ENCODE results near the gene TNIP1. TPM values are rescaled to one million over a fixed set of nuclear protein-coding genes. Genes with fewer than 3 reads are reported as not detected.

Gene TNIP1
- total RNA-seq, 2 experiments from 2014 or later, result 110 to 115 TPM

DNA sequence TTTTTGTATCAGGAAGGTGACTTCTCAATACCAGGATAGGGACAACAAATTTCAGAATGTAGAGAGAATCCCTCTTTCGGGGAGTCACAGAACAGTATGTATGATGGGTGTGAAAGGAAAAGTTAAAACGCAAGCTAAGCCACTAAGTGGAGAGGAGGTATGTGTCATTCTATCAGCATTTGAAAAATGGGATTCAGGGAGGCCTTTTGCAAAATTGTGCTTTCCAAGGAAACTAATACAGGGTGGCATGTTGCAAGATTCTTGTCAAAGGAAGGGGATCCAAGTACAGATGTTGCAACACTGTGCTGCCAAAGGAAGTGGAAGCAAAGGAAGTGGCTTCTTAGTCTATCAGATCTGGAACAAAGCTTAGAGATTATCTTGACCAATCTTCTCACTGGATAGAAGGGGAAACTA is 12.6 kb upstream of the TNIP1 start:
- Histone ChIP-seq H3K36me3 (ENCODE audit: insufficient read depth, low read length) (no peaks in the 10 kb centered on the region), H3K9me3 (ENCODE audit: control insufficient read depth in 1 of 2, insufficient read depth in 1 of 2, low read length in 2 of 2) (no peaks in the 10 kb centered on the region), H3K4me1 (ENCODE audit: insufficient read depth, low read length) (peaks cover 54% of the 10 kb centered on the region), H3K27ac (ENCODE audit: low read depth in 1 of 2, low read length in 2 of 2) (peak overlapping the region; percentile 48), H3K27me3 (ENCODE audit: control insufficient read depth in 1 of 2, insufficient read depth in 2 of 2, low read length in 2 of 2) (no peaks in the 10 kb centered on the region), H3K4me3 (ENCODE audit: low read length) (no peak overlapping the region)
- Mint-ChIP-seq H3K27ac (peak overlapping the region; percentile 80), H3K4me1 (ENCODE audit: low read depth) (peaks cover 73% of the 10 kb centered on the region), H3K27me3 (no peaks in the 10 kb centered on the region), H3K9me3 (no peaks in the 10 kb centered on the region), H3K36me3 (ENCODE audit: low read depth) (peaks cover 4% of the 10 kb centered on the region), H3K4me3 (peak overlapping the region; percentile 40)
- ChIA-PET POLR2A (interaction anchor here (0.8 to 1.4 kb wide), 6 partner anchors 10 to 33 kb away, joined by 3 to 5 read pairs (median 3); no protein-coding TSS in a partner anchor), CTCF (interaction anchor here (0.8 to 2.5 kb wide), 5 partner anchors 15 to 72 kb away, joined by 3 to 12 read pairs (median 4); no protein-coding TSS in a partner anchor)
- TF ChIP-seq, protein P1, sequence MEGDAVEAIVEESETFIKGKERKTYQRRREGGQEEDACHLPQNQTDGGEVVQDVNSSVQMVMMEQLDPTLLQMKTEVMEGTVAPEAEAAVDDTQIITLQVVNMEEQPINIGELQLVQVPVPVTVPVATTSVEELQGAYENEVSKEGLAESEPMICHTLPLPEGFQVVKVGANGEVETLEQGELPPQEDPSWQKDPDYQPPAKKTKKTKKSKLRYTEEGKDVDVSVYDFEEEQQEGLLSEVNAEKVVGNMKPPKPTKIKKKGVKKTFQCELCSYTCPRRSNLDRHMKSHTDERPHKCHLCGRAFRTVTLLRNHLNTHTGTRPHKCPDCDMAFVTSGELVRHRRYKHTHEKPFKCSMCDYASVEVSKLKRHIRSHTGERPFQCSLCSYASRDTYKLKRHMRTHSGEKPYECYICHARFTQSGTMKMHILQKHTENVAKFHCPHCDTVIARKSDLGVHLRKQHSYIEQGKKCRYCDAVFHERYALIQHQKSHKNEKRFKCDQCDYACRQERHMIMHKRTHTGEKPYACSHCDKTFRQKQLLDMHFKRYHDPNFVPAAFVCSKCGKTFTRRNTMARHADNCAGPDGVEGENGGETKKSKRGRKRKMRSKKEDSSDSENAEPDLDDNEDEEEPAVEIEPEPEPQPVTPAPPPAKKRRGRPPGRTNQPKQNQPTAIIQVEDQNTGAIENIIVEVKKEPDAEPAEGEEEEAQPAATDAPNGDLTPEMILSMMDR (IDR thresholded peaks at IDR 0.05), result no peak
- intact Hi-C loops (cut with DNase I, micrococcal nuclease), result no loop called here
- ATAC-seq (ENCODE audit: poor library complexity), result peak; percentile 18
- peak in 3 of 14 experiments; percentile 59 to 71 (median 63) for DNase-seq

DNA sequence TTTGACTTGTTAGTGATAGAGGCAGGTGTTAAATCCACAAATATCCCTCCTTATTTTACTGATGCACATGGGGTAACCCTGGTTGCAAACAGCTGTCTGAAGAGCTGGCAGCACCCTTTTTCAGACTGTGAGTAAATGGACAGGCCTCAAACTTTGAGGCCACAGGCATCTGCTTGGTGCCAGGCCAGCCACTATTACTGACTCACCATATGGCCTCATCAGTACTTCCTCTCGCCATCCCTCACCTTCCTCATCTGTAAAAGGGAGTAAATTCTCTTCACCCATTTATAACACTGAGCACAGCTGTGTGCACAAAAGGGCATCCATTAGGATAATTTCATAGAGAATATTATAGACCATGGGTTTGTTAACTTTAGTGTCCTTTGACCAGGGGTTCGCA is 11.9 kb upstream of the TNIP1 start:
- no peak overlapping the region for H3K27ac ChIP-seq (ENCODE audit: low read depth in 1 of 2, low read length in 2 of 2)
- POLR2A ChIA-PET, result interaction anchor here (1.1 to 1.4 kb wide), 4 partner anchors 11 to 24 kb away, joined by 3 to 5 read pairs (median 3); no protein-coding TSS in a partner anchor
- Mint-ChIP-seq H3K4me3 (no peak overlapping the region), H3K36me3 (ENCODE audit: low read depth) (peaks cover 4% of the 10 kb centered on the region), H3K27me3 (no peaks in the 10 kb centered on the region), H3K27ac (peak overlapping the region; percentile 80), H3K9me3 (no peaks in the 10 kb centered on the region), H3K4me1 (ENCODE audit: low read depth) (peaks cover 68% of the 10 kb centered on the region)
- H3K36me3 ChIP-seq (ENCODE audit: insufficient read depth, low read length), result no peaks in the 10 kb centered on the region
- intact Hi-C loops (cut with DNase I, micrococcal nuclease), result no loop called here
- DNase-seq (peak in 2 of 14 experiments; percentile 52 to 66), ATAC-seq (ENCODE audit: poor library complexity) (no peak)
- TF ChIP-seq, protein P1 (IDR thresholded peaks at IDR 0.05), result no peak
- H3K9me3 ChIP-seq (ENCODE audit: control insufficient read depth in 1 of 2, insufficient read depth in 1 of 2, low read length in 2 of 2), result no peaks in the 10 kb centered on the region
- peaks cover 48% of the 10 kb centered on the region for H3K4me1 ChIP-seq (ENCODE audit: insufficient read depth, low read length)
- no peak overlapping the region for H3K4me3 ChIP-seq (ENCODE audit: low read length)
- CTCF ChIA-PET, result interaction anchor here (0.8 to 2.5 kb wide), 5 partner anchors 14 to 72 kb away, joined by 3 to 12 read pairs (median 4); no protein-coding TSS in a partner anchor
- H3K27me3 ChIP-seq (ENCODE audit: control insufficient read depth in 1 of 2, insufficient read depth in 2 of 2, low read length in 2 of 2), result no peaks in the 10 kb centered on the region

DNA sequence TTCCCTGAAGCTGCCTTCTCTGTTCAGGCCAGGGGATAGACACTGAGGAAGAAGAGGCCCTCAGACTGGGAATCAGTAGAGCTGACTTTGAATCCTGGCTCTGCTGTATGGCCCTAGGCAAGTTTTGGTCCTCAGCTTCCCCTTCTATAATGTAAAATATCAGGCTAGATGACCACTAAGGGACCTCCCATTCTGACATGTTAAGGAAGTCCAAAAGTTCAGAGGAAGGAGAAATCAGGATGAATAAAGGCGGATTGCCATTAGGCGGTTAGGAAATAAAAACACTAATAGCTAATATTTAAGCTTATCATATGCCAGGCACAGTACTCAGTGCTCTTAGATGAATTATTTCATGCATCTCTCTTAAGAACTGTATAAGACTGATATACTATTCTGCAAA is 8.9 kb upstream of the TNIP1 start:
- ATAC-seq (ENCODE audit: poor library complexity) (no peak), DNase-seq (no peak)
- Mint-ChIP-seq H3K27me3 (no peaks in the 10 kb centered on the region), H3K36me3 (ENCODE audit: low read depth) (no peaks in the 10 kb centered on the region), H3K9me3 (no peaks in the 10 kb centered on the region), H3K27ac (no peak overlapping the region), H3K4me3 (no peak overlapping the region), H3K4me1 (ENCODE audit: low read depth) (peaks cover 67% of the 10 kb centered on the region)
- H3K27ac ChIP-seq (ENCODE audit: low read depth in 1 of 2, low read length in 2 of 2), result no peak overlapping the region
- no peak overlapping the region for H3K4me3 ChIP-seq (ENCODE audit: low read length)
- H3K4me1 ChIP-seq (ENCODE audit: insufficient read depth, low read length), result peaks cover 53% of the 10 kb centered on the region
- ChIA-PET POLR2A (interaction anchor here (0.8 to 2.8 kb wide), 4 partner anchors 8 to 112 kb away, joined by 3 to 16 read pairs (median 3); partner anchors contain the start of gene TNIP1), CTCF (interaction anchor here (1.1 to 1.2 kb wide), 2 partner anchors 9 to 26 kb away, joined by 4 to 6 read pairs; no protein-coding TSS in a partner anchor)
- H3K36me3 ChIP-seq (ENCODE audit: insufficient read depth, low read length), result no peaks in the 10 kb centered on the region
- H3K9me3 ChIP-seq (ENCODE audit: control insufficient read depth in 1 of 2, insufficient read depth in 1 of 2, low read length in 2 of 2), result no peaks in the 10 kb centered on the region
- no peaks in the 10 kb centered on the region for H3K27me3 ChIP-seq (ENCODE audit: control insufficient read depth in 1 of 2, insufficient read depth in 2 of 2, low read length in 2 of 2)
- TF ChIP-seq, protein P1 (IDR thresholded peaks at IDR 0.05), result no peak
- intact Hi-C loops (cut with DNase I, micrococcal nuclease), result loop anchor here in 1 of 2 experiments (10.0 kb wide), 1 partner anchor 665 kb away; the partner anchor contains the start of gene ATOX1
